Renal cortical epithelial cell (primary cell): Measurements from ENCODE around the gene TSHZ2. TPM values are rescaled to one million over a fixed set of nuclear protein-coding genes. Genes with fewer than 3 reads are reported as not detected.
"Not testable (repeated sequence)": the region's sequence is repeated elsewhere in the genome, so short reads cannot be mapped to it uniquely, and the experiment has no call there.

Source experiments
- DNase-seq: peaks from one replicate; pipeline ENCODE4 v3.0.0-alpha.2; 2011; ENCODE audit warnings: low read depth
- total RNA-seq: library from RNA; depleted of rRNA; stranded (reverse); fragments of >200 nt; gene quantifications from 2 replicates; pipeline ENCODE4 v1.2.3, GENCODE V29; 2014

The TSHZ2 gene
- total RNA-seq, 1 donor from 2014 or later, result 0.30 TPM

DNA sequence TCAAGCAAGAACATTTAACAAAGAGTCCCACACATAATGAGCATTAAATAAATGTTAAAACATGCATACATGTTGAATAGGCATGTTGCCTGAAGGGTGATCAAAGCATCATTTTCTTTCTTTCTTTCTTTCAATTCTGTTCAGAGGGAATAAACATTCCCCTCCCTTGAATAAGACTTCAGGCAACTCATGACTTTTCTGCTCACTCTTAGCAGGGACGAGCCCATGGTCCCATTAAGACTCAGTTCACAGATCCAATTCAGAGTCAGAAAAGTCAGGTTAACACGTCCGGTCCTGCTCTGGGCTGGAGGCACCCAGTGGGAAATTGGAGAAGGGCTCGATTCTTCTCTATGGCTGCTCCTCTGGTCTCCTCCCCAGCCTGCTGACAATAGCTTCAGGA lies 439.7 kb downstream of the TSHZ2 start:
- DNase-seq, result no peak

DNA sequence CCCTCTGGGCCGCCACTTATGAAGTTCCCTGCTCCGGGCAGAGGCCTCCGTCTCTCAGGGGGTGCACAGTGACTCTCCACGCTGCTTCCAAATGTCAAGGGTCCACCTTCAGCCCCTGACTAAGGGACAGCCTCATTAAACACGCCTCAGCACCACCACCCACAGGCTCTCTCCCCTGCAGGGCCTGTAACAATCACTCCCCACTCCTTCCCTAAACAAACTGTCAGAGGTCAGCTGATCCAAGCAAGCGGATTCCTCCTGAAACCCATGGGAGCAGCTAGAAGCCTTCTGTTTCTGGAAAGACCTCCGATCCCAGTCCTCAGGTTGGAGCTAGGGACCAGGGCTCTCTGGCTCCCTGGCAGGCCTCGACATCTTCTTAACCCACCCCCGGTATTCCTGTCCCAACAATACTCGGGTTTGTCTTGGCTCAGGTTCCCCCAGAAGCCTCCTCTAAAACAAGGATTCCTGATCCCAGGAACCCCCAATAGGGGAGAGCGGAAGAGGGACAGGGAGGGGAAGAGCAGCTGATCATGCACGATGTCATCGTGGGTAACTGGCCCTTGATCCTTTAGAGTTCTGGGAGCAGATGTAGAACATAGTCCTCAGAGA lies 440.5 kb downstream of the TSHZ2 start:
- DNase-seq, result no peak

DNA sequence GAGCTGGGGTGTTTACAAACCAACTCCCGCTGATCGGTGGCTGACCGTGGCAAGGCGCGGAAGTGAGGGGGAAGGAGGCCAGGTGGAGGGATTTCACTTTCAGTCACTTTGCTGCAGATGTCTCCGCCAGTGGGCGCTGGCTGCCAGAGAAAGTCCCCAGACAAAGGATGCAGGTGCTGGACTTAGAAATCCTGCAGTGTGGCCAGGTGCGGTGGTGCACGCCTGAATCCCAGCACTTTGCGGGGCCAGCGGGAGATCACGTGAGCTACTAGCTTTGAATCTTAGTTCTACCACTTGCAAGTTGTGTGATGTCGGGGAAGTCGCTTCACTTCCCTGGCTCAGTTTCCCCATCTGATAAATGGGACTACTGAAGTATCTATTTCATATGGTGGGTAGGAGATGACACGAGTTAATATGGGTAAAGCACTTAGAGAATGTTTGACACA lies 441.1 kb downstream of the TSHZ2 start:
- DNase-seq, result peak; percentile 8

DNA sequence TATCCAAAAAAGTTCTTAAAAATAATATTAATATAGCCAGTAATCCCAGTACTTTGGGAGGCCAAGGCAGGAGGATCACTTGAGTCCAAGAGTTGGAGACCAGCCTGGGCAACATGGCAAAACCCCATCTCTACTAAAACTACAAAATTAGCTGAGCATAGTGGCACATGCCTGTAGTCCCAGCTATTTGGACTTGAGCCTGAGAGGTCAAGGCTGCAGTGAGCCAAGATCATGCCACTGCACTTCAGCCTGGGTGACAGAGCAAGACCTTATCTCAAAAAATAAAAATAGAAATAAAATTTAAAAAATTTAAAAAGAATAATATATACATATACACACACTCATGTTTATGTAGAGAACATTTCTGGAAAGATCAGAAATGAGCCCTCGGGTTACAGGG lies 441.7 kb downstream of the TSHZ2 start:
- DNase-seq, result not testable (repeated sequence)

DNA sequence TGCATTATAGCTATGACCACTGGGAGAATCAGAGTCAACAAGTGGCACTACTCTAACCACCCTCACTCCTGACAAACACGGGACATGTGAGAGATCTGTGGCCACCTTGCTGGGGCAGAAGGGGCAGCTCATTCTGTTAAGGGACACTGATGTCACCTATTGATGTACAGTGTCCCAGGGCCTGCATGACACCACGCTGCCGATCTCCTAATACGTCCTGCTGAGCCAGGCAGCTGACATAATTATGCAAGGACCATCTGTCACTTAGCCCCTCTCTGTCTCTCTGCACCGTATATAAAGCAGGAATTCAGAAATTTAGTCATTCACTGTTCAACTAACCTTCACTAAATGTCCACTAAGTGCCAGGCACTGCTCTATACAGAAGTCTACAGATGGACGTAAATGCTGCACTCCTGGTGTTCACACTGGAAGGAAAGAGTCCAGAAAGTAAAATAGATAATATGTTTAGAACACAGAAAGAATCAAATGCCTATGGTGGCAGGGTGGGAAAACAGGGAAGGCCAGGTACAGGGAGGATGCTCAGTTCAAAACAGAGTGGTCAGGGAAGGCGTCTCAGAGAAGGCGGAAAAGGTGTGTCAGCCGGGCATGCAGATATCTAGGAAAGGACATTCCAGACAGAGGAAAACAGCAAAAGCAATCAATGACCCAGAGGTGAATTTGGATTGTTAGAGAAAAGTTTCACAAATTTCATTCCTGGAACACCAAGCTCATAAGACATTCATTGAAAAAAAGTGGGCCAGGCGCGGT lies 447.7 kb downstream of the TSHZ2 start:
- DNase-seq, result no peak

DNA sequence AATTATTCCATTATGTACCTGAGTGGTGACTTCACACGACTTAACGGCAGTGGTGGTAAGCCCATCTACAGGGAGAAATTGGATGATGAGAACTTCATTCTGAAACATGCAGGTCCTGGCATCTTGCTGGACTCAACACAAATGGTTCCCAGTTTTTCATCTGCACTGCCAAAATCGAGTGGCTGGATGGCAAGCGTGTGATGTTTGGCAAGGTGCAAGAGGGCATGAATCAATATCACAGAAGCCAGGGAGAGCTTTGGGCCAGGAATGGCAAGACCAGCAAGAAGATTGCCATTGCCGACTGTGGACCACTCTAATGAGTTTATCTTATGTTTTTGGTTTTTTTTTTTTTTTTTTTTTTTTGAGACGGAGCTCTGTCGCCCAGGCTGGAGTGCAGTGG lies 449.2 kb downstream of the TSHZ2 start:
- no peak for DNase-seq

DNA sequence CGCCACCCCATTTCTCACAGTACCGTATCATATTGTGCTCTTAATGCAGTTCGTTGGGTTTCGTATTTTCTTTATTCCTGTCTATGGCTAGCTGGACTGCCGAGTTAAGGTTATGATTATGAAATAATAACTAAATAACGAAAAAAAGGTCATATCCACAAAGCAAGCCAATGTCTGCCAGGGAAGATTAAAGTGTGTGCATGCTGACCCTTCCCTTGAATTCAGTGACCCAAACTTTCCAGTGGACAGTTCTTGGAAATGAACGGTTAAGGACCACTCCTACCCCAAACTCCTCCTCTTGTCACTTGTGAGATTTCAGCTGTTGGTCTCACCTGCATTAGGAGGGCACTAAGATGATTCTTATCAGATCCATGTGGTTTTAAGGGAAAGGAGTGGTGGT lies 449.9 kb downstream of the TSHZ2 start:
- no peak for DNase-seq

DNA sequence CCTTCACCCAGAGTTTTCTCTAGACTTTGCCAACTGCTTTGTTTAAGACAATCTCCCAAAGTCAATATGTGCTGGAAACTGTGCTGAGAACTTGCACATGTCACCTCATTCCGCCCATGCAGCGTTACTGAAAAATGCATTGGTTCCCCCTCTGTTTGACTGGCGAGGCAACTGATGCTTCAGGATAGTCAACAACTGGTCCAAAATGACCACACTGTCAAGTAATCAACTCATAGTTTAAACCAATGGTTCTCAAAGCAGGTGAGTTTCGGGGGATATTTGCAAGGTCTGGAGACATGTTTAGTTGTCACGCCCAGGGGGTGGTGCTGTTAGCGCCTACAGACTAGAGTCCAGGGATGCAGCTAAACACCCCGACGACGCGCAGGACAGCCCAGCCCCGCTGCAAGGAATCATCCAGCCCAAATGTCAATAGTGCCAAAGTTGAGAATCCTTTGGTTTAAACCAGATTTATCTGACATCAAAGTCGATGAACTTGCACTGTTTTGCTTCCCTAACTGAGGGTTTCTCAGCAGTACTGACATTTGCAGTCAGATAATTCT lies 451.5 kb downstream of the TSHZ2 start:
- DNase-seq, result no peak

DNA sequence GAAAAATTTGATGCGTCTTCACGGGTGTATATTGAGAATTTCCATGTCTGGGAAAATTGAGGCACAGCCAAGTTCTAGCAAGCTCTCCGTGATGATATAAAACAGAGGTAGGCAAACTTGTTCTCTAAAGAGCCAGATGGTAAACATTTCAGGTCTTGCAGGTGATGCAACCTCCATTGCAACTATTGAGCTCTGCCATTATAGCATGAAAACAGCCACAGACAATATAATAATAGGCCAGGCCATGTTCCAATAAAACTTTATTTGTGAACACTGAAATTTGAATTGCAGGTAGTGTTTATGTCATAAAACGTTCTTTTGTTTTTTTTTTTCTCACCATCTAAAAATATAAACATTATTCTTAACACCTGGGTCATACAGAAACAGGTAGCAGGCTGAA lies 453.3 kb downstream of the TSHZ2 start:
- no peak for DNase-seq

DNA sequence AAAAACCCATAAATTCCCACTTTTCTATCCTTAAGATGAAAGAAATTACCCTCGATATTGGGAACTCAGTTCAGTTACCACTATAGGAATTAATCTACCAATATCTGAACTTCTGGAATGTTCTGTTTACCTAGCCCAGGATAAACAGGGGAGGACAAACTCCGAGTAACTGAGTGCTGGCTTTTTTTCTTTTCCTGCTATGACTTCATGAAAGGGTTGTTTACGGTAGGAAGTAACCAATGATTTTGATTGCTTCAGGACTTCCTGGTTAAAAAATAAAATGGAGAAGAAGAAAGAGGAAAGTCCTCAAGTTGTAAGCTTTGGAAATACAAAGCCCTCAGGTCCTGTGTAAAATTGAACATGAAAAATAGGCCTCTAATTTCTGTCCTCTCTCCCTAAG lies 453.8 kb downstream of the TSHZ2 start:
- DNase-seq, result no peak

DNA sequence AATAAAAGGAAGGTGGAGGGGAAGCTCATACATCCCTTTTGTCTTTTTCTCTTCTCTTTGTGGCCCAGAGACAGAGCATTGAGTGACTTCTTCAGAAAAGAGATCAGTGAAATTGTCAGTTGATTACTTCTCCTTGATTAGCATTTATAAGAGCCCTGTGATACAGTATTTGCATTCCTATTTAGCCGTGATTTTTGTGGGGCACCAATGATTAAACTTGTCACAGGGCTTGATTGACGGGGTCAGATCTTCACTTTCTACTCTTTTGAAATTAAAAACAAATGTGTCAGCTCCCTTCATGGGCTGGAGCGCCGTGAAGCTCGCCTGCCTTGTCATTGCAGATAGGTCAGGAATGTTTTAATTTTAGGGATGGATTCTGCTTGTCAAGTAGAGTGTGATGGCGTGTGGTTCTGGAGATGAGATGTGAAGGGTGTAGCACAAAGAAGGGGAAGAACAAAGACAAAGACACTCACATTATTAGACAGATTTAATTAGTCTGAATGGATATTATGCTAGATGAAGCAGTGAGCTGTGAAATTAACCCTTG lies 454.7 kb downstream of the TSHZ2 start:
- DNase-seq, result no peak

DNA sequence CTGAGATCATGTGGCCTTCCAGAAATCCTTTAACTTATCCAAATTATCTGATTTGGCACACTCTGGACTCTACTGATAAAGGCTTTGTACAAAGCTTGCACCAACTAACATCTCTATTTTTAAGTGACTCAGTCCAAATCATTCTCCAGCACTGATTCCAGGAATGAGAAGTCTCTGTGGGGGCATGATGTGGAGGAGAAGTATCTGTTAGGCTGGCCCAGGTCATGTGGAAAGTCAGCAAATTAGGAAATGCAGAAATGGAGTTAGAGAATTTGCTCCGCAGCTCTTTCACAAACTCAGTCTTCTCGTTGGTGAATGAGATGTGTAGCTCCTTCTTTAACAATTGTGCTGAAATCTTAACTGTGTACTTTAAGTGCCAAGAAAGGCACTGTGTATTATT lies 455.8 kb downstream of the TSHZ2 start:
- no peak for DNase-seq

DNA sequence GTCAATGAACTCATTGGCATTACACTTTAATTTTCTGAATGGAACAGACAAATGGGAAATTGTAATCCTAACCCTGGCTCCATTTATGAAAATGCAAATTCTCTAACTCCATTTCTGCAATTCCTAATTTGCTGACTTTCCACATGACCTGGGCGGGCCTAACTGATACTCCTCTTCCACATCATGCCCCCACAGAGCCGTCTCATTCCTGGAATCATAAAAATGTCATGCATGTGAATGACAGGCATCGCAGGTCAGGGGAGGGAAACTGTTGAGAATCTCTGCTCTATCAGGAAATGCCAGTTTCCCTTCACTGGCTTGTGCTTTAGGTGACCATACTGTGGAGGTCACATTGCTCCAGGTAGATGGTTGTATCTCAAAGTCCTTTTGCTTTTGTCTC lies 456.4 kb downstream of the TSHZ2 start:
- no peak for DNase-seq

DNA sequence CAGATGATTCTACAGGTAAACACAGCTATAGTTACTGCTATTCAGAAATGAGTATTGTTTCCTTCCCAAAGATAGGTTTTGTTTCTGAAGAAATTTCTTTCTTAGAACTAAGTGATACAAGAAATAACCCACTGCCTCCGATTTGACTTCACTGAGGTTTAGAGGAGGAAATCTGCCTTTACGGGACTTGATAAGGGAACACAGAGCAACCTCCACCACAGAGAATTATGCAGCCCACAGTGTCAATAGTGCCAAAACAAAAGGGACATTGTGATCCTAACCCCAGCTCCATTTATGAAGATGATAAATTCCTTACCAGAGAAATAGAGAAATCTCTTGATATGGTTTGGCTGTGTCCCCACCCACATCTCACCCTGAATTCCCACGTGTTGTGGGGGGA lies 456.8 kb downstream of the TSHZ2 start:
- no peak for DNase-seq

DNA sequence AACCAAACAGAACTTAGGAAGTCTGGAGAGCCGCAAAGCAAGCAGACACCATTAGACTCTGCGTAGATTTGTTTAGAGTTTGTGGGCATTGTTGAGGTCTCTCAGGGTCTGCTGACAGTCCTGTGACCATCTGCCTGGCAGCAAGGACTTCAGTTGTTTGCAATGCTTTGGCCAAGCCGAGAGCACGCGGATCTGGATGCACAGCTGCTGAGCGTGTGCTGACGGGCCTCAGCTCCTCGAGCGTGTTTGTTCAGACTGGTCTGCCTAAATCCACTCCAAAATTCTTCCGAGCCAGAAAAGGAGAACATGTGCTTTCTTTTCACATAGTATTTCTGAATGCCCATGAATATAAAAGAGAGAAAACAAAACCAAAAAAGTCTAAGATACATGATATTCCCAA lies 462.5 kb downstream of the TSHZ2 start:
- DNase-seq, result no peak

DNA sequence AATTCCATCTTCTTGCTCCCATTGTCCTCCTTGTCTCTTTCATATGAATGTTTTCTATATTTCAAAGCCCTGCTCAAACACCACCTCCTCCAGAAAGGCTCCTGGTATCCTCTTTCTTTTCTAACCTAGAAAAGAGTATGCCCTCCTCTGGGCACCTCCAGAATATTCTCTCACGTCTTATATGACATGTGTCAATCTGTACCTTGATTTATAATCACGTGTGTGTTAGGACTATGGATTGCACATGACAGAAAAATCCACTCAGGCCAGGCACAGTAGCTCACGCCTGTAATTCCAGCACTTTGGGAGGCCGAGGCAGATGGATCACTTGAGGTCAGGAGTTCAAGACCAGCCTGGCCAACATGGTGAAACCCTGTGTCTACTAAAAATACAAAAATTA lies 464.8 kb downstream of the TSHZ2 start:
- not testable (repeated sequence) for DNase-seq

DNA sequence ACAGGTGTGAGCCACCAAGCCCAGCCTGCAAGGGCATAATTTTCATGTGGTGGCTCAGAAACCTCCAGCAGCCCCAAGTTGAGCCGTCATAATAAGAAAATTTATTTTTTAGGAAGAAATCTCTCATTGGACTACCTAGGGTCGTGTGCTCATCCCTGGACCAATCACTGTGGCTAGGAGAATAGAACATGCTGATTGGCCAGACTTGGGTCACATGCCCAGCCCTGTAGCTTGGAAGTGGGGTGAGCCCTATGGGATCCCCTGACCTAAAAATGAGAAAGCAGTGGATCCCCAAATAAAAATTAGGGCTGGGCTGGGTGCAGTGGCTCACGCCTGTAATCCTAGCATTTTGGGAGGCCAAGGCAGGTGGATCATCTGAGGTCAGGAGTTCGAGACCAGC lies 466.2 kb downstream of the TSHZ2 start:
- DNase-seq, result no peak

DNA sequence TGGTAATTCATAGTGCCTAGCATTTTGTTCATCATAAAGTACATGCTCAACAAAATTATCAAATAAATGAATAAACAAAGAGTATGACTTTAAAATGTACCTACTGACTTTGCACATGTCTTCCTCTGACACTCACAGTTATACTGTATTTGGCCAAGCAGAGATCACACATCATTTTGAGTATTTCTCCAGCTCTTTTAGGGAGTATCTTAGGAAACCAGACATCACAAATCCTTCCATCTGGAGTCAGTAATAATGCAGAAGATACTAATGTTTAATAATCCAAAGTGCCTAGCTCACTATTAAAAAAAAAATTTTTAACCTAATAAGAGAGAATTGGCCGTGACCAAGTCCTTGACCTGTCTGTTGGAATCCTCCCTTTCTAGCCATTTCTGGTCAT lies 466.9 kb downstream of the TSHZ2 start:
- DNase-seq, result no peak

DNA sequence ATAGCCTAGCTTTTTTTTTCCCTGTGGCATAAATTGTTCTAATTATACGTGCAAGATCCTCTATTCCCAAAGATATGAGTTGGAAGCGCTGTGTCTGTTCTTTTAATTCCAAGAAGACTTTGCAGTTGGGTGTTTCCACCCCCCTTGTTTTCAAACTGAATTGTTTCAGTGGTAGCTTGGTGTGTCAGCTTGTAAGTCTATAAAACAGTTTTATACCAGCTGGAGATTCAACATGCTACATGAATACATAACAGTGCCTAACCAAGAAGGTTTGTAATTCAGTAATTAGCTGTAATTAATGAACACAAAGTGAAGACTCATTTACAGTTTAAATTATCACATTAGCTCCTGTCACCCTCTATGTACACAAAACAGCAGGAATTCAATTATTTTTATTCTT lies 467.5 kb downstream of the TSHZ2 start:
- no peak for DNase-seq

DNA sequence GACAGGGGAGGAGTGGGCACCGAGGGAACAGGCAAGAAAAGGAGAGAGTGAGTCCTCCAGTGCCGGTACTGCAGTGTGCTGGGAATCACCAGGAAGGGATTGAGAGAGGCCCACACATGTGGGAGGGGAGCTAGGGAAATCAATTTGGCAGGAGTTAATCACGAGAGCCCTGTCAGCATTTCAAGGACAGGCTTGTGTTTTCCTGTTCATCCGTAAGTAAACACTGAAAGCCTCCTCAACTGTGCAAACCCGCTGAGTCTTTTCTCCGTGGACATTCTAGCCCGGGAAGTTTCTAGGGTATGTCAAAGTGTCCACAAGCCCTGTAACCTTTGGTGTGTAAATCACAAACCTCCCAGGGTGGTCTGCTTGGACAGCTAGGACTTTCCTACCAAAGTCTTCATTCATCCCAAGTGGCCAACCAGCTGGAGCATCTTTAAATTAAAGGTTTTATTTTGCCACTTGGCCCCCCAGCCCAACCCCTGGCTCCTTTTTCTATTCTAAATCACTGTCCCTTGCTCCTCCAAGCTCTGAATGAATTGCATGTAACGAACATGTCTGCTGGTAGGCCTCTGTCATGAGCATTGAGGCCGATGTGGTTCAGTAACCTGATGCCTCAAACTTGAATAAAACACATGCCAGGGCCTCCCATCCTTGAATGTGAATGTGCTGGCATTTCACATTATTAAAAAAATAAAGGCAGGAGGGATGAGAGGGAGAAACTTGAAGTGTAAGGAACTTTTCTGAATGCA lies 472.4 kb downstream of the TSHZ2 start:
- DNase-seq, result no peak

DNA sequence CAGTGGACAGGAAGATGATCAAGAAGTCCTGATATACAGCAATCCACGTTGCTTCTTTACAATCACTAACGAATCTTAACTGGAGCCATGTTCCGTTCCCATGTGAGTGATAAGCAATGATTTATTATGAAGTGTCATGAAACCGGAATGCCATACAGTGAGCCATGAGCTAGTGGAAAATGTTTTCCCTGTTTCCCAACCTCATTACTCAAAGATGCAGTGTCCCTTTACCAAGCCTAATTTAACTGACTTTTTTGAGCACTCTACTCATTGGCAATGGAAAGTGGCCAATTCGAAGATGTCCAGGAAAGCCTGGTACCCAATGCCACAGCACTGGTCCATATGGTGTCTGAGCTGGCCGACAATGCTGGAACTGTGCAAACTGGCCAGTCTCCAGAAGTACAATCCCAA lies 473.2 kb downstream of the TSHZ2 start:
- no peak for DNase-seq

DNA sequence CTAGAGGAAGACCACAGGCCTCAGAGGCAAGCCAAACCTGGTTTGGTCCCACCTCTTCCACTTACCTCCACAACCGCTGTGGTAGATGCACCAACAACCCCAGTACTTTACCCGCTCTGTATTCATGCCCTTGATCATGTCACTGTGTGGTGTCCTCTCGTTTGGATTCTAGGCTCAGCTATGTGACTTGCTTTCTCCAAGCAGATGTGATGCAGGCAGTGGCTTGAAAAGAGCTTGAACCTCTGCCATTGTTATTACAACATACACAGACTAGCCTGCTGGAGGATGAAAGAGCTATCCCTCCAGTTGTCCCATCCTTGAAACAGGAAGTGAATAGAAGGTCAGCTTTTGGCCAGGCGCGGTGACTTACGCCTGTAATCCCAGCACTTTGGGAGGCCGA lies 473.8 kb downstream of the TSHZ2 start:
- DNase-seq, result no peak
